CD4-positive, alpha-beta T cell (primary cell): ENCODE data around the gene RORC. TPM values are rescaled to one million over a fixed set of nuclear protein-coding genes. Genes with fewer than 3 reads are reported as not detected.

Source experiments
- ATAC-seq: fragments of 200-7000 bp; cut with Tn5 transposase; one replicate; pipeline ENCODE4 v1.10.0; 2022; ENCODE audit warnings: mild to moderate bottlenecking; ENCODE audit not compliant: poor library complexity
- CTCF ChIA-PET: fragments of 350-600 bp; sonication (Branson Sonifier 250); formaldehyde crosslinking; loops from one replicate; lab custom pipeline; 2021; ENCODE audit warnings: antibody characterized with exemption, inconsistent platforms; lab: Charles Lee
- POLR2A ChIA-PET: fragments of 350-600 bp; sonication (Branson Sonifier 250); formaldehyde crosslinking; loops from one replicate; lab custom pipeline; 2021; ENCODE audit warnings: antibody characterized with exemption, inconsistent platforms; lab: Charles Lee
- DNase-seq, 14 experiments: peaks; one replicate each; pipeline ENCODE4 v3.0.0-alpha.2; 2013 to 2020; ENCODE audit warnings: mixed read lengths in 2 of 14
- H3K27ac ChIP-seq, 2 donors: one replicate each; pipeline versions ENCODE4 v1.5.1 to v1.7.0; 2013; ENCODE audit warnings: low read length in 2 of 2, low read depth in 1 of 2, mild to moderate bottlenecking in 1 of 2
- H3K27me3 ChIP-seq, 2 experiments: 1 replicate in 1 of 2; 2 replicates in 1 of 2; pipeline versions ENCODE4 v1.6.1 to v1.7.0; 2013; ENCODE audit warnings: low read length in 2 of 2, control low read depth in 1 of 2, mild to moderate bottlenecking in 1 of 2, moderate library complexity in 1 of 2; ENCODE audit not compliant: insufficient read depth in 2 of 2, control insufficient read depth in 1 of 2
- H3K36me3 ChIP-seq: one replicate; pipeline ENCODE4 v1.6.1; 2013; ENCODE audit warnings: low read length, control low read depth; ENCODE audit not compliant: insufficient read depth
- H3K4me1 ChIP-seq: one replicate; pipeline ENCODE4 v1.6.1; 2013; ENCODE audit warnings: low read length, control low read depth; ENCODE audit not compliant: insufficient read depth
- H3K4me3 ChIP-seq: one replicate; pipeline ENCODE4 v1.5.1; 2013; ENCODE audit warnings: mild to moderate bottlenecking, low read length, moderate library complexity
- H3K9me3 ChIP-seq, 2 experiments: 1 replicate in 1 of 2; 2 replicates in 1 of 2; pipeline versions ENCODE4 v1.6.1 to v1.7.0; 2013; ENCODE audit warnings: low read length in 2 of 2, mild to moderate bottlenecking in 2 of 2, control low read depth in 1 of 2, moderate library complexity in 1 of 2; ENCODE audit not compliant: control insufficient read depth in 1 of 2, insufficient read depth in 1 of 2
- H3K27ac Mint-ChIP-seq: one replicate; pipeline ENCODE4 v1.8.0; 2020; ENCODE audit warnings: mixed read lengths
- H3K27me3 Mint-ChIP-seq: one replicate; pipeline ENCODE4 v1.8.0; 2021; ENCODE audit warnings: mixed read lengths
- H3K36me3 Mint-ChIP-seq: one replicate; pipeline ENCODE4 v1.8.0; 2021; ENCODE audit warnings: low read depth, mixed read lengths
- H3K4me1 Mint-ChIP-seq: one replicate; pipeline ENCODE4 v1.8.0; 2021; ENCODE audit warnings: low read depth, mixed read lengths
- H3K4me3 Mint-ChIP-seq: one replicate; pipeline ENCODE4 v1.8.0; 2020; ENCODE audit warnings: mild to moderate bottlenecking, mixed read lengths
- H3K9me3 Mint-ChIP-seq: one replicate; pipeline ENCODE4 v1.8.0; 2020; ENCODE audit warnings: mixed read lengths
- intact Hi-C, 2 experiments: fragments of 100-400 bp; cut with DNase I in 1 of 2; cut with micrococcal nuclease in 1 of 2; formaldehyde crosslinking; loops; one replicate each; pipeline versions ENCODE4 v1.15.1 to v1.9.0; 2023 to 2025; cut with DNase I, micrococcal nuclease
- total RNA-seq, 174 experiments: library from RNA in 2 of 174; stranded (reverse) in 2 of 174; gene quantifications; one replicate each; pipeline ENCODE4 v1.2.3 and lab custom pipeline; 2021 to 2026
- TF ChIP-seq, protein P1 (sequence below): fragments of 200-600 bp; IDR thresholded peaks from one replicate; pipeline ENCODE4 v1.8.0; 2022; ENCODE audit warnings: antibody characterized with exemption, mild to moderate bottlenecking

The RORC gene
- total RNA-seq, 2 experiments from 2014 or later: 3.6 to 3.7 TPM

DNA sequence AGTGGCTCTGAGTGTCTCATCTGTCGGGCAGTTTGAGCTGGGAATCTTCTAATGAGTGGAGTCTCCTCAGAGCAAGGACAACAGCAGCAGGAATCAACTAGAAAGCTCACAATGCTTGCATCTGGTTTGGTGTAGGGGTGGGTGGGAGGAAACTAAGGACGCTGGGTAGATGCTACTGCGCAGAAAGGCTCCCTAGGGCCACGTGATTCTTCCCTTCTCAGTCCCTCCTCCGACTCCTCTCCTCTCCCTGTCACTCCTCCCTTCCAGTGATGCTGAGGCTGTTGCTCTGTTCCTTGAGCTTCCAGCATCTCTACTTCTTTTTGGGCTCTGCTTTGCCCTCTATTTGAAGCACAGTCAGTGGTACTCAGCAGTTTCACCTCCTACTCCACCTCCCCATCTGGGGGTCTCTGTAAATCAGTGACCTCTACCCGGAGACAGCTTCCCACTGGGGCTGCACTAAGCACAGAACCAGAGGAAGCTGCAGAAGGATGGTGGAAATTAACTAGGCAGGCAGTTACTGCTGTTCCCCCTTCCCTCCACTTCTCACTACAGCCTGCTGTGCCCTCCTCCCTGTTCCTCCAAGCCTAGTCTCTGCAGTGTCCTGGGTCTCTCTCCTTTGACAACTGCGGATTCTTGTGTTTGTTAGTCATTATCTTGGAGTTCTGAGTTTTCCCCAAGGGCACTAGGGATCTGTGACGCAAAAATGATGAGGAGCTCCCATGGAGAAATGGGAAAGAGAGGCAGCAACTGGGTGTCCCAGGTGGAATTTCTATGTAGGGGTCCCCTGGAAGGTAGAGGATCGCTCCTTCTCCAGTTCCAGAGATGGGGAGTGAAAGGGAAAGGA, 32.2 kb downstream of the RORC start:
- Mint-ChIP-seq H3K27me3 (no peaks in the 10 kb centered on the region), H3K27ac (no peak overlapping the region), H3K4me3 (no peak overlapping the region), H3K9me3 (no peaks in the 10 kb centered on the region), H3K4me1 (peaks cover 10% of the 10 kb centered on the region), H3K36me3 (no peaks in the 10 kb centered on the region)
- H3K4me1 ChIP-seq: peaks cover 26% of the 10 kb centered on the region
- intact Hi-C loops: no loop called here
- no peaks in the 10 kb centered on the region for H3K9me3 ChIP-seq
- TF ChIP-seq, protein P1, sequence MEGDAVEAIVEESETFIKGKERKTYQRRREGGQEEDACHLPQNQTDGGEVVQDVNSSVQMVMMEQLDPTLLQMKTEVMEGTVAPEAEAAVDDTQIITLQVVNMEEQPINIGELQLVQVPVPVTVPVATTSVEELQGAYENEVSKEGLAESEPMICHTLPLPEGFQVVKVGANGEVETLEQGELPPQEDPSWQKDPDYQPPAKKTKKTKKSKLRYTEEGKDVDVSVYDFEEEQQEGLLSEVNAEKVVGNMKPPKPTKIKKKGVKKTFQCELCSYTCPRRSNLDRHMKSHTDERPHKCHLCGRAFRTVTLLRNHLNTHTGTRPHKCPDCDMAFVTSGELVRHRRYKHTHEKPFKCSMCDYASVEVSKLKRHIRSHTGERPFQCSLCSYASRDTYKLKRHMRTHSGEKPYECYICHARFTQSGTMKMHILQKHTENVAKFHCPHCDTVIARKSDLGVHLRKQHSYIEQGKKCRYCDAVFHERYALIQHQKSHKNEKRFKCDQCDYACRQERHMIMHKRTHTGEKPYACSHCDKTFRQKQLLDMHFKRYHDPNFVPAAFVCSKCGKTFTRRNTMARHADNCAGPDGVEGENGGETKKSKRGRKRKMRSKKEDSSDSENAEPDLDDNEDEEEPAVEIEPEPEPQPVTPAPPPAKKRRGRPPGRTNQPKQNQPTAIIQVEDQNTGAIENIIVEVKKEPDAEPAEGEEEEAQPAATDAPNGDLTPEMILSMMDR: no peak
- H3K27me3 ChIP-seq: no peaks in the 10 kb centered on the region
- H3K4me3 ChIP-seq: no peak overlapping the region
- ChIA-PET CTCF (interaction anchor here (0.8 kb wide), 1 partner anchor 16 kb away, joined by 3 read pairs; no protein-coding TSS in a partner anchor), POLR2A (interaction anchor here (0.9 kb wide), 1 partner anchor 9 kb away, joined by 5 read pairs; the partner anchor contains the start of gene TDRKH)
- no peak overlapping the region for H3K27ac ChIP-seq
- H3K36me3 ChIP-seq: no peaks in the 10 kb centered on the region
- no peak for DNase-seq
- no peak for ATAC-seq

DNA sequence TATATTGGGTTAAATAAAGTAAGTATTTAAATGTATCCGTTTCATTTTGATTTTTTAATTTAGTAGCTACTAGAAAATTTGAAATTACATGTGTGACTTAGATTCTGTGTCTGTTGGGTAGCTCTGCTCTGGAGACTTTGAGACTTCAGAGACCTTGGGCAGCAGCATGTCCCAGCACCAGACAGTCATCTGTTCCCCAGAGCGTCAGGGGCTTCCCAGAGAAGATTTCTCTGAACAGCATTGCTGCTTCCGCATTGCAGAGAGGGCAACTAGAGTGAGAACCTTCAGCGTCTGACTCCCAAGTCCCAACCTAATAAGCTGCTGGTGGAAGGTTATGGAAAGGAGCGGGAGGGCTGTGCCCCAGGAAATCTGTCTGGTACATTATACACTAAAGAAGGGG, 33.0 kb downstream of the RORC start:
- CTCF ChIA-PET: interaction anchor here (0.8 kb wide), 1 partner anchor 17 kb away, joined by 3 read pairs; no protein-coding TSS in a partner anchor
- intact Hi-C loops: no loop called here

DNA sequence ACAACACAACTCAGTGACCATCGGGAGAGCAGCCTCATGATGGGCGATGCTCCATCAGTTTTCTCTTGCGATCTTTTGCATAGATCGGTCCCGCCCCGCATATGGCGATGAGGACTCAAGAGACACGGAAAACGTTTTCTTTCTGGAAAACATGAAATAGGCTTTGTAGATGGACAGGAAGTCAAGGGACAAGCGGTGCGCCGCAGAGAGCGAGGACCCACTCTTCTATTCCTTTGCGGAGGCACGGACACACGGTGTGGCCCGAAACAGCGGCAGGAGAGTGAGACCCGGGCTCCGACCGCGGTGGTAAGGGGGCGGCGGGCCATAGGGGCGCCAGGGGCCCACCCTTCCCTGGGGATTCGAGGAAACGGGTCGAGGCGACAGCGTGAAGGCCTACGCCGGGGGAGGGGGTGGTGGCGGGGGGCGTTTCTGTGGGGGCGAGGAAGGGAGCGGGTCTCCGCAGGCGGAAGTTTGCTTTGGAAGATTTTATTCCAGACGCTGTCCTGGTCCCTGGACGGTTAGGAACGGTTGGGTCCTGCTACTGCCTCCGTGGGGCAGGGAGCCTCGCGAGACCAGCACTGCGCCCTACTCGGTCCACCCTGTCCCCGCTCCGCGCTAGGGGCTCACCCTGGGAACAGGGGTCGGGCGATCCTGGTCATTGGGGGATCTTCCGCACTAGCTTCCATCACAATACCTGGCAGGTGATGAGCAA, 40.5 kb downstream of the RORC start:
- no peaks in the 10 kb centered on the region for H3K9me3 ChIP-seq
- peaks cover 21% of the 10 kb centered on the region for H3K4me1 ChIP-seq
- ChIA-PET POLR2A (interaction anchor here (0.5 to 3.0 kb wide), 16 partner anchors 8 to 332 kb away, joined by 3 to 44 read pairs (median 5); partner anchors contain the start of genes C2CD4D, MRPL9 and POGZ), CTCF (interaction anchor here (0.6 to 2.3 kb wide), 5 partner anchors 14 to 143 kb away, joined by 3 to 8 read pairs (median 3); partner anchors contain the start of genes C2CD4D and MRPL9)
- ATAC-seq (no peak), DNase-seq (peak in 2 of 14 experiments; percentile 21 to 35)
- H3K4me3 ChIP-seq: peak overlapping the region; percentile 94
- Mint-ChIP-seq H3K27me3 (no peaks in the 10 kb centered on the region), H3K9me3 (no peaks in the 10 kb centered on the region), H3K4me1 (peaks cover 26% of the 10 kb centered on the region), H3K4me3 (peak overlapping the region; percentile 94), H3K36me3 (peaks cover 8% of the 10 kb centered on the region), H3K27ac (peak overlapping the region; percentile 63)
- no peaks in the 10 kb centered on the region for H3K36me3 ChIP-seq
- H3K27ac ChIP-seq: peak overlapping the region in 1 of 2 donors; percentile 36
- no peaks in the 10 kb centered on the region for H3K27me3 ChIP-seq
- TF ChIP-seq, protein P1: no peak
- intact Hi-C loops: loop anchor here (1.0 to 2.0 kb wide), 2 partner anchors 28 to 46 kb away; partner anchors contain the start of gene MRPL9 (in 2 of the 2)

More for the DNA sequence above, 33.0 kb downstream of the RORC start:
- Histone ChIP-seq H3K36me3 (no peaks in the 10 kb centered on the region), H3K27me3 (no peaks in the 10 kb centered on the region), H3K9me3 (no peaks in the 10 kb centered on the region), H3K4me3 (no peak overlapping the region), H3K27ac (no peak overlapping the region), H3K4me1 (peaks cover 26% of the 10 kb centered on the region)
- H3K4me3 Mint-ChIP-seq: no peak overlapping the region
- H3K4me1 Mint-ChIP-seq: peaks cover 10% of the 10 kb centered on the region
- H3K9me3 Mint-ChIP-seq: no peaks in the 10 kb centered on the region
- POLR2A ChIA-PET: no interaction called here
- no peak for ATAC-seq
- no peaks in the 10 kb centered on the region for H3K27me3 Mint-ChIP-seq
- H3K27ac Mint-ChIP-seq: no peak overlapping the region
- TF ChIP-seq, protein P1: no peak
- DNase-seq: no peak
- H3K36me3 Mint-ChIP-seq: no peaks in the 10 kb centered on the region
